CD14-positive monocyte (primary cell): Measurements from ENCODE around the gene TBCEL. TPM values are rescaled to one million over a fixed set of nuclear protein-coding genes. Genes with fewer than 3 reads are reported as not detected.

Source experiments
- DNase-seq, 3 donors: peaks; one replicate each; pipeline ENCODE4 v3.0.0-alpha.2; 2011 to 2022
- H2AFZ ChIP-seq: 2 replicates; pipeline ENCODE4 v1.6.0; 2012; ENCODE audit warnings: mild to moderate bottlenecking, low read depth, low read length, inconsistent platforms; ENCODE audit not compliant: insufficient read depth, poor library complexity, severe bottlenecking
- H3K27ac ChIP-seq, 2 donors: 1 replicate in 1 of 2; 2 replicates in 1 of 2; pipeline ENCODE4 v1.5.1; 2012 to 2013; ENCODE audit warnings: low read length in 2 of 2, control low read depth in 1 of 2, inconsistent platforms in 1 of 2, low read depth in 1 of 2, mild to moderate bottlenecking in 1 of 2
- H3K27me3 ChIP-seq, 2 donors: one replicate each; pipeline versions ENCODE4 v1.6.0 to v1.6.1; 2011 to 2013; ENCODE audit warnings: low read length in 2 of 2; ENCODE audit not compliant: control insufficient read depth in 2 of 2, insufficient read depth in 2 of 2
- H3K36me3 ChIP-seq, 2 donors: replicated peaks in 1 of 2; 1 replicate in 1 of 2; 2 replicates in 1 of 2; pipeline versions ENCODE4 v1.5.1 to v1.6.1; 2012 to 2013; ENCODE audit warnings: low read length in 2 of 2, control low read depth in 1 of 2, inconsistent platforms in 1 of 2, mild to moderate bottlenecking in 1 of 2; ENCODE audit not compliant: insufficient read depth in 2 of 2, control insufficient read depth in 1 of 2
- H3K4me1 ChIP-seq, 2 donors: 1 replicate in 1 of 2; 2 replicates in 1 of 2; pipeline versions ENCODE4 v1.5.1 to v1.6.1; 2012 to 2013; ENCODE audit warnings: low read length in 2 of 2, control low read depth in 1 of 2, inconsistent platforms in 1 of 2, mild to moderate bottlenecking in 1 of 2, moderate library complexity in 1 of 2; ENCODE audit not compliant: insufficient read depth in 2 of 2, control insufficient read depth in 1 of 2
- H3K4me2 ChIP-seq: replicated peaks from 2 replicates; pipeline ENCODE3; 2012; ENCODE audit warnings: low read length, moderate library complexity, mild to moderate bottlenecking; ENCODE audit not compliant: poor library complexity, severe bottlenecking; ENCODE audit errors: extremely low read depth
- H3K4me3 ChIP-seq, 3 experiments: fragments of 200-600 bp in 1 of 3; sonication (generic) in 1 of 3; replicated peaks in 1 of 3; 1 replicate in 2 of 3; 2 replicates in 1 of 3; pipeline ENCODE4 v1.5.1; 2011 to 2013; ENCODE audit warnings: low read length in 3 of 3, mild to moderate bottlenecking in 3 of 3, control low read depth in 2 of 3, low read depth in 2 of 3, inconsistent platforms in 1 of 3, moderate library complexity in 1 of 3
- H3K79me2 ChIP-seq: 2 replicates; pipeline ENCODE4 v1.6.0; 2012; ENCODE audit warnings: mild to moderate bottlenecking, control low read depth, inconsistent platforms, low read length, moderate library complexity; ENCODE audit not compliant: insufficient read depth
- H3K9ac ChIP-seq: 2 replicates; pipeline ENCODE4 v1.6.0; 2017; ENCODE audit warnings: low read length, mild to moderate bottlenecking; ENCODE audit not compliant: insufficient read depth, poor library complexity, severe bottlenecking
- H3K9me3 ChIP-seq, 2 donors: replicated peaks in 1 of 2; 1 replicate in 1 of 2; 2 replicates in 1 of 2; pipeline versions ENCODE4 v1.5.1 to v1.6.1; 2012 to 2013; ENCODE audit warnings: low read length in 2 of 2, control low read depth in 1 of 2; ENCODE audit not compliant: control insufficient read depth in 1 of 2, insufficient read depth in 1 of 2
- H4K20me1 ChIP-seq: 2 replicates; pipeline ENCODE4 v1.6.0; 2012; ENCODE audit warnings: mild to moderate bottlenecking, low read length, control low read depth, moderate library complexity; ENCODE audit not compliant: insufficient read depth
- H3K27ac Mint-ChIP-seq, 7 donors: one replicate each; pipeline ENCODE4 v1.8.0; 2020; ENCODE audit warnings: mild to moderate bottlenecking in 7 of 7, mixed read lengths in 7 of 7, moderate library complexity in 6 of 7, inconsistent platforms in 2 of 7
- H3K27me3 Mint-ChIP-seq, 3 donors: one replicate each; pipeline ENCODE4 v1.8.0; 2021 to 2022; ENCODE audit warnings: low read depth in 3 of 3, mild to moderate bottlenecking in 3 of 3, mixed read lengths in 3 of 3, moderate library complexity in 3 of 3, inconsistent platforms in 1 of 3
- H3K36me3 Mint-ChIP-seq, 2 donors: one replicate each; pipeline ENCODE4 v1.8.0; 2020; ENCODE audit warnings: mixed read lengths in 2 of 2, inconsistent platforms in 1 of 2, mild to moderate bottlenecking in 1 of 2
- H3K4me1 Mint-ChIP-seq: one replicate; pipeline ENCODE4 v1.8.0; 2020; ENCODE audit warnings: mild to moderate bottlenecking, mixed read lengths
- H3K4me3 Mint-ChIP-seq, 2 donors: one replicate each; pipeline ENCODE4 v1.8.0; 2020; ENCODE audit warnings: mild to moderate bottlenecking in 2 of 2, mixed read lengths in 2 of 2, moderate library complexity in 1 of 2
- H3K9me3 Mint-ChIP-seq, 7 donors: one replicate each; pipeline ENCODE4 v1.8.0; 2020 to 2022; ENCODE audit warnings: mixed read lengths in 7 of 7, mild to moderate bottlenecking in 6 of 7, moderate library complexity in 6 of 7, inconsistent platforms in 2 of 7
- CTCF ChIP-seq: fragments of 200-600 bp; IDR thresholded peaks from one replicate; pipeline ENCODE4 v1.8.0; 2022; ENCODE audit warnings: antibody characterized with exemption, mild to moderate bottlenecking
- WGBS: methylation state at CpG from one replicate; pipeline ENCODE4 v1.1.5; 2013; ENCODE audit warnings: missing lambda C conversion rate; ENCODE audit not compliant: insufficient coverage; 5-methylcytosine and 5-hydroxymethylcytosine counted together
- intact Hi-C, 2 donors: fragments of 100-400 bp; cut with micrococcal nuclease; formaldehyde crosslinking; loops; one replicate each; pipeline versions ENCODE4 v1.15.0 to v1.15.1; 2023
- polyA plus RNA-seq, 3 donors: library from polyadenylated mRNA; depleted of rRNA in 1 of 3; unstranded in 2 of 3; stranded (reverse) in 1 of 3; fragments of 300-500 nt in 2 of 3; fragments of >200 nt in 1 of 3; fragmentation: Illumina TruSeq in 2 of 3; gene quantifications; 1 replicate in 2 of 3; 2 replicates in 1 of 3; pipeline ENCODE4 v1.2.3, GENCODE V29; 2012 to 2021

The TBCEL gene
- polyA plus RNA-seq, 3 donors = 3.9 to 6.5 (median 5.0) TPM

- intact Hi-C loops = no loop called here
- peak; percentile 8 to 23 (median 11) for DNase-seq
- no peak overlapping the region for H3K27ac Mint-ChIP-seq
- H3K9ac ChIP-seq = no peak overlapping the region
- H3K9me3 Mint-ChIP-seq = no peaks in the 10 kb centered on the region
- H3K27me3 Mint-ChIP-seq = peaks cover 40 to 43% (median 40%) of the 10 kb centered on the region in 3 donors
- H3K4me2 ChIP-seq = peak overlapping the region; percentile 73
- peak overlapping the region; percentile 62 for H2AFZ ChIP-seq
- 2% methylated on average over 63 of the region's 72 CpGs for WGBS
- peaks cover 4 to 5% of the 10 kb centered on the region in 2 donors for H3K4me1 ChIP-seq
- no peaks in the 10 kb centered on the region for H3K36me3 Mint-ChIP-seq
- peak; percentile 46 for TF ChIP-seq CTCF
- no peaks in the 10 kb centered on the region for H3K79me2 ChIP-seq
- peaks cover 16 to 40% of the 10 kb centered on the region in 2 donors for H3K27me3 ChIP-seq
- peak overlapping the region in 2 of 3 experiments; percentile 16 to 57 for H3K4me3 ChIP-seq
- H3K4me3 Mint-ChIP-seq = peak overlapping the region; percentile 67 to 86
- H3K27ac ChIP-seq = no peak overlapping the region
- no peaks in the 10 kb centered on the region for H3K9me3 ChIP-seq
- peaks cover 10% of the 10 kb centered on the region for H3K4me1 Mint-ChIP-seq
- H4K20me1 ChIP-seq = no peaks in the 10 kb centered on the region
- H3K36me3 ChIP-seq = no peaks in the 10 kb centered on the region
Observed at GRCh38 chr11:120985718-120986569, 38.0 kb upstream of the TBCEL start.

- H3K79me2 ChIP-seq = no peaks in the 10 kb centered on the region
- H3K36me3 Mint-ChIP-seq = no peaks in the 10 kb centered on the region
- no peak for DNase-seq
- peaks cover 10% of the 10 kb centered on the region for H3K4me1 Mint-ChIP-seq
- no peak overlapping the region for H3K4me3 ChIP-seq
- no peak overlapping the region for H2AFZ ChIP-seq
- H3K27ac ChIP-seq = no peak overlapping the region
- no peak overlapping the region for H3K4me3 Mint-ChIP-seq
- intact Hi-C loops = no loop called here
- no peaks in the 10 kb centered on the region for H3K9me3 Mint-ChIP-seq
- H4K20me1 ChIP-seq = no peaks in the 10 kb centered on the region
- no peaks in the 10 kb centered on the region for H3K9me3 ChIP-seq
- H3K4me2 ChIP-seq = no peak overlapping the region
- peaks cover 16 to 40% of the 10 kb centered on the region in 2 donors for H3K27me3 ChIP-seq
- no CpG with 5 or more reads among the region's 1 CpG for WGBS
- H3K27ac Mint-ChIP-seq = no peak overlapping the region
- no peak overlapping the region for H3K9ac ChIP-seq
- peaks cover 30 to 33% (median 33%) of the 10 kb centered on the region in 3 donors for H3K27me3 Mint-ChIP-seq
- TF ChIP-seq CTCF = no peak
- H3K4me1 ChIP-seq = peaks cover 4 to 5% of the 10 kb centered on the region in 2 donors
- no peaks in the 10 kb centered on the region for H3K36me3 ChIP-seq
Observed at GRCh38 chr11:120988603-120989002, 35.3 kb upstream of the TBCEL start.
